HG03520 (cell line): Measurements from ENCODE around the gene SMPD4.
"Not testable (repeated sequence)": the region's sequence is repeated elsewhere in the genome, so short reads cannot be mapped to it uniquely, and the experiment has no call there.

Source experiments
- ATAC-seq: cut with Tn5 transposase; IDR thresholded peaks from one replicate; pipeline ENCODE4 v1.9.1; 2021; ENCODE audit warnings: mild to moderate bottlenecking, moderate library complexity; ENCODE audit not compliant: unreplicated experiment

The SMPD4 gene

DNA sequence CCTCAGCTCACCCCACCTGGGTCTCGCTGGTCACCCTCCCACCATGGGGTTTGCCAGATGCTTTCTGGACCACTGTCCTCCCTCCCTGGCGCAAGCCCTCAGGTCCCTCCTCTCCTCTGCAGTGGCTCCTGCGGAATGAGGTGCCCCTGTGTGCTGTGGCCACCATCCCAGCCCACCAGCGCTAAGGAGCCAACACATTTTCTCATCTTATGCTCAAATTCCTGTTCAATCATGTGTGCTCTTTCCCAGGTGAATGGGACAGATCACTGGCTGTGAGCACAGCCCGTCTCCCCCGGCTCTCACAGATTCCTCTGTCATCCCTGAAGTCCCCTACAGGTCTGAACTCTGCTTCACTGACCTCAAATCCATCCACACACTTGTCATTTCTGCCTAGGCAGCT is 21.3 kb downstream of the SMPD4 start:
- ATAC-seq = no peak

DNA sequence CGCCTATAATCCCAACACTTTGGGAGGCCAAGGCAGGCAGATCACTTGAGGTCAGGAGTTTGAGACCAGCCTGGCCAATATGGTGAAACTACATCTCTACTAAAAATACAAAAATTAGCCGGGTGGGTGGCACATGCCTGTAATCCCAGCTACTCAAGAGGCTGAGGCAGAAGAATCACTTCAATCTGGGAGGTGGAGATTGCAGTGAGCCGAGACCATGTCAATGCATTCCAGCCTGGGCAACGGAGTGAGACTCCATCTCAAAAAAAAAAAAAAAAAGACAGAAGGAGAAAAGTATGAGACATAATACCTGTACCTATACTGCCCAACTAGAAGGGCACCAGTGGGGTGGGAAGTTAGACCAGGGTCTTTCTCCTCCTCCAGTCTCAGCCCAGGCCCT is 22.0 kb downstream of the SMPD4 start:
- not testable (repeated sequence) for ATAC-seq

DNA sequence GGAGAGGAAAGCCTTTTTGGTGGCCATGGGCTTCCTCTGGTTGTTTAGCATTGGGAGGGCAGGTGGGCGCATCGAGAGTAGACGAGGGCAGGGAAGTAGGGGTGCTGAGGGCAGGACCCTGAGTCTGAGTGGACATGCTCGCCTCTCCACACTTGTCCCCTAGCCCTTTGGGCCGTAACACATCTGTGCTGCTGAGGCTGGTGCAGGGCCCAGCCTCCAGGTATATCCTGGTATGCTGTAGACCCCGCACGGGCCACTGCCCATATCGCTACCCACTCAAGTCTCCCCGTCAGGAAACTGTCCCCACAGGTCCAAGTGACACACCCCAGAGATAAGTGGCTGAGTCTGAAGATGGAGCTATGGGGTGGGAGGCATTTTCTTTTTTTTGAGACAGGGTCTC is 22.8 kb downstream of the SMPD4 start:
- ATAC-seq = no peak

DNA sequence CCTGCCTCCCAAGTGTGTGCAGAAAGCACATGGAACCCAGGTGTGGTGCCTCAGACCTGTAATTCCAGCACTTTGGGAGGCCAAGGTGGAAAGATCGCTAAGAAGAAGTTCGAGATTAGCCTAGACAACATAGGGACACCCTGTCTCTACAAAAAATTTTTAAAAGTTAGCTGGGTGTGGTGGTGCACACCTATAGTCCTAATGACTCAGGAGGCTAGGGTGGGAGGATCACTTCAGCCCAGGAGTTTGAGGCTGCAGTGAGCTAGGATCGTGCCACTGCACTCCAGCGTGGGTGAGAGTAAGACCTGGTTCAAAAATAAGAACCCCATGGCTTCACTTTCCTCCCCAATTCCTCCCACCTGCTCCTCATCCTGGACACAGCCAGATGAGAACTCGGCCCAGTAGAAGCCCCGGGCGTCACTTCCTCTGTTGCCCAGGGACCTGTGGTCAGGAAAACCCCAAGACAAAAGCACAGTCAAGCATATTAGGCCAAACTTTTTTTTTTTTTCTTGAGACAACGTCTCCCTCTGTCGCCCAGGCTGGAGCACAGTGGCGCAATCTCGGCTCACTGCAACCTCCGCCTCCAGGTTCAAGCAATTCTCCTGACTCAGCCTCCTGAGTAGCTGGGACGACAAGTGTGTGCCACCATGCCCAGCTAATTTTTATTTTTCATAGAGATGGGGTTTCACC is 23.4 kb downstream of the SMPD4 start:
- ATAC-seq = peak; percentile 80

DNA sequence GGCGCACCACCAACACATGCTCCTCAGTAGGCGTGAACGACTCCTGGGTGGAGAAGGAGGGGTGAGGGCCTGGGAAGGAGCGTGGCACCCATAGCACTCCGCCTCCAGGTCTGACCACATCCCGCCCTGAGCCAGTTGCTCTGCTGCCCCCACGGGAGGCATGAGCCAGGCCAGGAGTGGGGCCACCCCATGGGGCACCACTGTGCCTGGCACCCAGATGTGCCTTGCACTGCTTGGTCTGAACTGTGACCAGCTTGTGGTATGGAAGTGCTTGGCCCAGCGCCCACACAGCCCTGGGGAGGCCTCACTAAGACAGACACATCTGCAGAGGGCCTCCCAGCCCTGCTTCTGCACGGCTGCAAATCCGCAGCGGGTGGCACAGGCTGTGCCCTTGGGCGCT is 24.0 kb downstream of the SMPD4 start:
- not testable (repeated sequence) for ATAC-seq

DNA sequence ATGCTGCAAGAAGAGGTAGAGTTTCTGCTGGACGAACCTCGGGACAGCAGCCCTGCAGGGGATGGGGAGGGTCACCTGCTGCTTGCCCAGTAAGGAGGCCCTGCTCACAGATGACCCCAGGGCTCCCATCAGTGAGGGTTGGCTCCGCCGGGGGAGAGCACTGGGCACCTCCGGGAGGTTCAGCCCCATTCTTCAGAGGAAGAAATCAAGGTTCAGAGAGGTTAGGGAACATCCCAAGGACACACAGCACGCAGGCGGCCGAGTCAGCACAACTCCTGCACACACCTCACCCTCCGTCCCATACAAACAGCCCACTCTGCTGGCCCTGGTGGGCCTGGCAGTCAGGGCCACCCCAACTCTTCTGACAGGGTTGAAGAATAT is 24.8 kb downstream of the SMPD4 start:
- ATAC-seq = no peak

DNA sequence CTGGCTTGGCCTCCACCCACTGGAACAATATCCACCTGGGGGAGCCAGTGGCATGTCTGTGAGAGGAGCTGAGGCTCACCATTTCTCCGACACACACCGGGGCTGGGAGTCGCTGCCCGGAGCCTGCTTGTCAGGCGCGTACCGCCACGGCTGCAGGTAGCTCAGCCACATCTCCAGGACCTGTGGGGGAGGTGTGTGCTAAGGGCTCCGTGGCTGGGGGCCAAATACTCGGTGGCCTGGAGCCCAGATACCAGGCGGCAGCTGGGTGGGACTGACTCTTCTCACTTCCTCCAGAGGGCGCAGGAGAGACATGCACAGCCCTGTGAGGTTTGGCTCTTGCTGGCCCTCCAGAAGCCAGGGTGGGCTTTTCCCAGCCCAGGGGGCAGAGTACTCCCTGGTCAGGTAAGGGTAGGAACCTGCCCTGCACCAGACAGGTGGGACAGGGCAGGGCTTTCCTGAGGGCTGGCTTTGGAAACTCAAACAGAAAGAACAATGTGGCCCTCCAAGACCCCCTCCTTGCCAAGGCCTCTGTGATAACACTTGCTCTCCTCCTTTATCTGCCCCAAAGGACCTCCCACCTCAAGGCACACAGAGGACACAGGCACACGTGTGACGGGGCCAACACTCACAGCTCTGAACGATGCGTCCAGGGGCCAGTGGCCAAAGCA is 25.3 kb downstream of the SMPD4 start:
- not testable (repeated sequence) for ATAC-seq

DNA sequence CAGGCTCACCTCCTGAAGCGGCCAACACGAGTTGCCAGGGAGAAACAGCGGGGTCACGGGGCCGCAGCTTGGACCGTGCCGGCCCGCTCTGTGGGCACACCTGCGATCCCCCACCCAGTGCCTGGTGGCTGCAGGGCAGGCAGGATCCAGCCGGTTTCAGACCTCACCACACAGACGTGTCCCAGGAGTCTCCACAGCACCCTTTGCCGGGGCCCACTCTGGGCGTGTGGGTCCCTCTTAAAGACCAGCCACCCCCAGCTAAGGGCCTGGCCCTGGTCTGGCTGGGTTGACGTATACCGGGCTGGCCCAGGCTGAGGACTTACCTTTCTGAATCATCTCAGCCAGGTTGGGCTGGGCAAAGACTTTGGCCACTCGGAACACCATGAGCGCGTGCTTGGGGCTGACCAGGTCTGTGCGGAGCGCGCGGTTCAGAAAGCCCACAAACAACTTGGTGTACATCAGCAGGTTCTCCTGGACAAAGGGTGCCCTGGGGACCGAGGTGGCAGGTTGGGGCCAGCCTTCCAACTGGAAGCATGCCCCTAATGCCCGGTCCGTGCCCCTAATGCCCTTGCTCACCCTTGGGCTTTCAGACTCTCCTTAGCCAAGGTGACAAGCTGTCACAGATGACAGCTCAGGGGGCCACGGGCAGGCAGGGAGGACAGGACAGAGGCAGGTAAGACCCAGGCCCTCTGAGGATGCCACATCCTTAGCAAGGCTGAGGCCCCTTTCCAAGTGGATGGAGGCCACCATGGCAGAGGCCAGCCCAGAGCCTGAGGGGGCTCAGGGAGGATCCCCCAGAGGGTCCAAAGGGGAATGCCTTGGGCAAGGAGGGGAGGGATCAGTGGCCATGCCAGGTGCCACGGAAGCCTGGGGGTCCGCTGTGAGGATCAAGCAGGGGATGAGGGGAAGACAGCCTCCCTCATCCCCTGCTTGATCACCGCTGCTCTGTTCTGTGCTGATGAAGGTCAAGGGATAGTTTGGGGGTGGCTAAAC is 26.3 kb downstream of the SMPD4 start:
- ATAC-seq = no peak

DNA sequence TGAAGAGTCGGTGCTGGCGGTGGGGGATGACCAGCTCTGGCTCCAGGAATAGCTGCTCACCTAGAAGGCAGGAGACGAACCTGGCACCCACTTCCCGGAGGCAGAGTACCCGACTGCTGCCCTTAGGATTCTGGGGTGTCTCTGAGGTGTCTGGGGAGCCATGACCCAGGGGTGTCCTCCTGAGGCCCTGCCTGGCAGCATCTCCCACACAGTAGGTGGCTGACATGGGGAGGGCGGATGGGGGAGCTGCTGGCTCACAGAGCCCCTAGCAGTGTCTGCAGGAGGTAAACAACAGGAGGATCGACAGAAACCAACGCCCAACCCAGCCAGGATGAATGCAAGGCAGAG is 27.0 kb downstream of the SMPD4 start:
- not testable (repeated sequence) for ATAC-seq

DNA sequence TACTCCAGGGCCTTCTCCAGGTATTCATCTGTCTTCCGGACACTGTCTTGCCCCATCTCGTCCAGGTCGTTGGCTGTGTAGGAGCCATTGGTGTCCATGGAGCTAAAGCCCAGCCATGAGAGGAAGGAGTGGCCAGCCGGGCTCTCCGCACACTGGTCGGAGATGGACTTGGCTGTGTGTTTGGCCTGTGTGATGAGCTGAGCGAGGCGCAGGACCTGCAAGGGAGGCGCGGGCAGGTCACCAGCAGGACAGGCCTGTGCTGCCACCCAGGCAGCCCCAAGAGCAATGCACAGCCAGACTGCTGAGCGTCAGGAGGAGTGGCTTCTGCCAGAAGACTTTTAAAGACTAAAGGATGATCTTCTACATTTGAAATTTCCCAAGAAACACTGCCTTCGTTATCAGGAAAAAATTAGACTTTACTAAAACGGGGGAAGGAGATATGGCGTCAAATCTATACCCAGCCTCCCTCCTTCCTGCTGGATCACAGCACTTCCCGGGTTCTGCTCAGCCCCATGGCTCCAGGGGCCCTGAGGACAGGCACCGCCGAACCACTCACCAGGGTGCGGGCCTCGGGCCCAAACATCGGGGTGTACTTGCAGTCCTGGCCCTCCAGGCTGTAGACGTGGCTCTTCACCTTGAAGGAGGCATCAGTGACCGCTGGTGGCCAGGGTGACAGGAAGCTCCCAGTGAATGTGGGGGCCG is 27.5 kb downstream of the SMPD4 start:
- not testable (repeated sequence) for ATAC-seq

DNA sequence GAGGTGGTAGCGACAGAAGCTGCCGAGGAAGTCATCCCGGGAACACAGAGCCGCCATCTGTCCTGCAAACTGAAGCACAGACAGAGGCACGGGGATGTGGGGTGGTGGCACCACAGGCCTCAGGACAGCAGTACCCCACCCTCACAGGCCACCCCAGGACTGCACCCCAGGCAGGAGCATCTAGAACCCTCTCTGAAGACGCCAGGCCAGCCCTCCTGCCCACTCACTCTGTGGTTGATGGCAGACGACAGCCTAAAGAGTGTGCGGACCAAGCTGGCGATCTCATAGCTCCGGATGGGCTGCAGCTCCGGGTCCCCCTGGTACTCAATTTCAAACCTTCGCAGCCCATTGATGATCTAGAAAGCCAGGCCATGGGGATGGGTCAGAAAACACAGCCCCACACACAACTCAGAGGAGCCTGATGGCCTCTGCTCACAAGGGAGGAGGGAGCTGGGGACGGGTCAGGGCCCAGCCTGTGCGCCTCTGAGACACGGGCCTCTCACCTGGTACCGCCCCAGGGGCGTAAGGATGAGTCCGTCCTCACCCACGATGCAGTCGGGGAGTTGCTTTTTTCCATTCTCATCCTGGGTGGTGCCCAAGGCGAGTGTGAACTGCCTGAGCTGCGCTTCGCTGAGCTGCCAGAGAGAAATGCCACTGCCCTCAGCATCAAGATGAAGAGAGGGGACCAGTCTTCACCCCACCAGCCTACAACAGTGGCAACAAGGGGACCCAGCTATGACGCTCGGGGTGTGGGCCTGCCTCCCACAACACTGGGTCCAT is 28.4 kb downstream of the SMPD4 start:
- no peak for ATAC-seq

DNA sequence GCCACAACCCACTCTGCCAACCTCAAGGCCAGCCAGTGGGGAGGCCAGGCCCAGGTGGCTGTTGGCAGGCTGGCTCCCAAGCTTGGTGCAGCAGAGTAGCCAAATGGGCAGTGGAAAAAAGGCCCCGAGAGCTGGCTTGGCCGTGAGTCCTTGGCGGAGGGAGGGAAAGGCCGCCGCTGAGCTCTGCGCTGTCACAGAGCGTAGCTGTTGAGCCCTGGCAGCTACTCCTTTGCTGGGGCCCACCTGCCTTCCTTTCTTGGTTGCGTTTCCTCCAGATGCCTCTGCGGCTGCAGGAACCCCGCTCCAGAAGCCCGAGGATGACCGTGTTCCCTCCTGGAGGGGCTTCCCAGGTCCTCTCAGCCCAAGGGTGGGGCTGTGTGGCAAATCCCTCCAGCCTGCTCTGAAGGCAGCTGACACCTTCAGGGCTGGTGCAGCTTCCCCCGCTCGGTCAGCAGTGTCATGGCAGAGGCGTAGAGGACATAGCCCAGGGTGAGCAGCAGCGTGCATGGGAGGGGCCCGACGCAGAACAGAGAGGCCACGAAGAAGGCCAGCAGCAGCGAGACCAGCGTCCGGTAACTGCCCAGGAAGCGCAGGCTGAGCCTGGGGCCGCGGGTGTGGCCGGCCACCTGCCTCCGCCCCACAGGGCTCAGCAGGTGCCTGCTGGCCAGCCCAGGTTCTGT is 29.1 kb downstream of the SMPD4 start:
- ATAC-seq = not testable (repeated sequence)

DNA sequence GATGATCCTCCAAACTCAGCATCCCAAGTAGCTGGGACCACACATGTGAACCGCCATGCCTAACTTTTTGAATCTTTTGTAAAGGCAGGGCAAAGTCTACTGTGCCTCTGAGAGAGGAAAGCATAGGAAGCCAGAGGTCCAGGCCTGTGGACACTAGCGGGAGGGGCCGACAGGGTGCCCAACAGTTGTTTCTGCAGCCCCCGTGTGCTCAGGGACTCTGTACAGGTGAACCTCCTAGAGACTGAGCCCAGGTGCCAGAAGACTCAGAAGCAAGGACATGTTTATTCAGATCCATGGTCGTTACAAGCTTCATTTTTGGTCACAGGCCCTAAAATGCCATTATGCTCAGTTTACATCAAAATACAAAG is 30.3 kb downstream of the SMPD4 start:
- ATAC-seq = not testable (repeated sequence)

DNA sequence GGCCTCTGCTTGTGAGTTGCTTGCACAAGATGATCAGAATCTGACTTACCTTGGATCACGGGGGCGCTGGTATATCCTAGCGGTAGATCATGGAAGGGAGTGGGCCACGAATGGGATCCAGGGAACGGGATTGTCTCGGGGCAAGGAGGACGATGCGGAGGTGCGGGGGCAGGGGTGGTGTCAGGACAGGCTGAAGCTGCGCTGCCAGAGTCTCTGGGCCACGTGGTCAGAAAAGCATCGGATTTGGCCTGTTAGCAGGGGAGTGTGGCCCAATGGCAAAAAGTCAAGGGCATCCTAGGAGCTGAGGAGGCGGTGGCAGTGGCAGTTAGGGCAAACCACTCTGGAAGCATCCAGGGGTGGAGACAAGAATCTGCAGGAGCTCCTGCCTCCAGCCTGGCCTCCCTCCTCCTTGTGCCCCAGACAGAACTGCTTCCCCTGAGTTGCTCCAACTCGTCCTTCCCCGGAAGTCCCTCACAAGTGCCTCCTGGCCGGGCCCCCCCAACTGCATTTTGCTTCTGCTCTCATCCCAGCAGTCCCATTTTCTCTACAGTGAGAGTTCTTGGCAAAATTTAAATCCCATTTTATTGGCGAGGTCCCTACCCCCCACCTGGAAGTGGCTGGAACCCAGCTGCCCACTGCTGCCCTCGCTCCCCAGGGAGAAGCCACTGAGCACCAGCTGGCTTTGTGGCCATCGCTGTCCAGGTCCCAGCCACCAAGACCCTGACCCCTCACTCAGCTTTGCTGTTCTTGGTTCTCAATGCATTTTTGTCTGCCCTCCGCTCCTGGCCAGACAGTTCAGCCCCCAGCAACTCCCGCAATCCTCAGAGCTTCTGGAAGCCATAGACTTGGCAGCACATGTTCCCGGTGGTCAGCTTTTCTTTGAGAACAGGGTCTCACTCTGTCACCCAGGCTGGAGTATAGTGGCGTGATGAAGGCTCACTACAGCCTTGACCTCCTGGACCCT is 30.9 kb downstream of the SMPD4 start:
- ATAC-seq = no peak

DNA sequence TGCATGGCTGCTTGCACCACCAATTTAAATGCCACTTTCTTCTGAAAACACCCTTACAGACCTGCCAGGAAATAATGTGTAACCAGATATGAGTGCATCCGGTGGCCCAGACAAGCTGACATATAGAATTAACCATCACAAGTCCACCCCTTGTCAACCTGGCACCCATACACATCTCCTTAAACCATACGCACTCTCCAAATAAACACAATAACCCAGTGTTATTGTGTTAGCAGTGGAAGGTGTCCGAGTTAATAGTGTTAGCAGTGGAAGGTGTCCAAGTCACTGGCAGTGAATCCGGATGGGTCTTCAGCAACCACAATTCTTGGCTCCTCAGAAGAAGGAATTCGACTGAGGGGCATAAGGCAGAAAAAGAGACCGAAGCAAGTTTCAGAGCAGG is 32.9 kb downstream of the SMPD4 start:
- ATAC-seq = not testable (repeated sequence)

DNA sequence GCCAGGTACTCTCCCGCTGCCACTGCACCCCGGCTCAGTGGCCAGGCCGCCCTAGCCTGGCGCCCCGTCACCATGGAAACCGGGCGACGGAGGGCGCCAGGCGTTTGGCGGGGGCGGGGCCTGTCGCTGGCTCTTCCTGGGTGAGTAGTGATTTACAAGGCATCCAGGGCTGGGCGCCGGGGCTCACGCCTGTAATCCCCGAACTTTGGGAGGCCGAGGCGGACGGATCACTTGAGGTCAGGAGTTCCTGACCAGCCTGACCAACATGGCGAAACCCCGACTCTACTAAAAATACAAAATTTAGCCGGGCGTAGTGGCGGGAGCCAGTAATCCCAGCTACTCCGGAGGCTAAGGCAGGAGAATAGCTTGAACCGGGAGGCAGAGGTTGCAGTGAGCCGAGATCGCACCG is 36.4 kb downstream of the SMPD4 start, which contains the start of gene CCDC74B:
CCDC74B (minus strand) TSS at position 107 of the 409 bp plus-strand sequence. CDS start 116 bp downstream, outside the sequence.
- ATAC-seq = peak; percentile 86

DNA sequence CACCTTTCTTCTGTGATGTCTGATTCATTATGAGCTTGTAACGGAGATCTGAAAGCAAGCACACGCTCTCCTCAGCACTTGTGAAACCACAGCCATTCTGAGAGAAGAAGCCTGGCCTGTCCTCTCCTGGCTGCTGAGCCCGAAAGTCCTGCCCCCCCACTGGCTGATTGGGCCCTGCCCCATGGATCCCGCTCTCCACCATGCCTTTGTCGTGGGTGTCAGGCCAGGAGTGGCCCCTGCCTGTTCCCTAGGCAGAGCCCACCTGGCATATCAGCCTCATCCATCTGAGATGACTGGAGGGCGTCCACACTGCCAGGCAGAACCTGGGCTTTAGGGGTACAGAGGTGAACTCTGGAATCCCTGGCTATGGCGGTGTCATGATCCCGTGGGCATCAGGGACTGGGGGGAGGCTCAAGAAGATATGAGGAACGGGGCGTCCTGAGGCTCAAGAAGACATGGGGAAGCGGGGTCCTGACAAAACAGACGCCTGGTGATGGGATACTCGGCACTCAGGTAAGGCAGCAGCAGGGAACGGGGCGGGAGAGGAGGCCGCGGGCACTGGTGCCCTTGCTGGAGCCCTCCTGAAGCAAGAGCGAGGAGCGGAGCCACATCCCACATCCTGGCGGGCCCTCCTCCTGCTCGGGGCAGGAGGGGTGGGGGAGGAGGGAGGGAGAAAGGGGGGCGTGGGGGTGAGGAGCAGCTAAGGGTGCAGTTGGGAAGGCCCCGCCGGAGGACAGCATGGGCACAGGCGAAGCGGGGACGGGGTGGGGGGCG is 37.9 kb downstream of the SMPD4 start:
- not testable (repeated sequence) for ATAC-seq
